Lung (tissue), 12 donors: Measurements from ENCODE around the gene NPY2R. TPM values are rescaled to one million over a fixed set of nuclear protein-coding genes. Genes with fewer than 3 reads are reported as not detected.

Experiments used
- ATAC-seq: fragments of 200-7000 bp; cut with Tn5 transposase; one replicate; pipeline ENCODE4 v1.9.1; 2020; ENCODE audit warnings: moderate number of reproducible peaks; ENCODE audit not compliant: insufficient read depth, low FRiP score
- DNase-seq, 3 donors: peaks; one replicate each; pipeline ENCODE4 v3.0.0-alpha.2; 2013 to 2017
- H3K27ac ChIP-seq, 2 donors: one replicate each; pipeline ENCODE4 v1.5.1; 2013; ENCODE audit warnings: mild to moderate bottlenecking in 2 of 2, moderate library complexity in 2 of 2, control low read depth in 1 of 2, inconsistent platforms in 1 of 2, low read depth in 1 of 2, low read length in 1 of 2
- H3K27me3 ChIP-seq, 3 donors: one replicate each; pipeline ENCODE4 v1.5.1; 2013; ENCODE audit warnings: low read length in 2 of 3; ENCODE audit not compliant: control insufficient read depth in 3 of 3, insufficient read depth in 3 of 3
- H3K36me3 ChIP-seq, 4 donors: one replicate each; pipeline ENCODE4 v1.5.1; 2013; ENCODE audit warnings: low read length in 4 of 4, mild to moderate bottlenecking in 1 of 4, moderate library complexity in 1 of 4; ENCODE audit not compliant: control insufficient read depth in 4 of 4, insufficient read depth in 4 of 4
- H3K4me1 ChIP-seq, 5 donors: one replicate each; pipeline ENCODE4 v1.5.1; 2013; ENCODE audit warnings: low read length in 5 of 5, mild to moderate bottlenecking in 2 of 5, moderate library complexity in 1 of 5; ENCODE audit not compliant: control insufficient read depth in 5 of 5, insufficient read depth in 5 of 5
- H3K4me3 ChIP-seq: one replicate; pipeline ENCODE4 v1.5.1; 2013; ENCODE audit warnings: mild to moderate bottlenecking, control low read depth, moderate library complexity
- H3K9ac ChIP-seq, 2 donors: one replicate each; pipeline ENCODE4 v1.5.1; 2013; ENCODE audit warnings: low read length in 2 of 2, control low read depth in 1 of 2; ENCODE audit not compliant: insufficient read depth in 1 of 2
- H3K9me3 ChIP-seq, 4 donors: one replicate each; pipeline ENCODE4 v1.5.1; 2013; ENCODE audit warnings: low read length in 3 of 4, mild to moderate bottlenecking in 1 of 4, moderate library complexity in 1 of 4; ENCODE audit not compliant: control insufficient read depth in 4 of 4, insufficient read depth in 3 of 4
- WGBS, 2 donors: extraction: QIAGEN DNeasy Blood & Tissue Kit; methylation state at CpG; one replicate each; pipeline ENCODE4 v1.1.7; 2013; 5-methylcytosine and 5-hydroxymethylcytosine counted together
- polyA plus RNA-seq, 2 donors: library from polyadenylated mRNA; stranded (reverse); fragments of 200-250 nt; gene quantifications; one replicate each; pipeline ENCODE4 v1.2.1, GENCODE V29; 2013
- total RNA-seq, 2 donors: library from RNA; depleted of rRNA in 1 of 2; stranded (reverse); fragments of >200 nt in 1 of 2; gene quantifications; one replicate each; pipeline ENCODE4 v1.2.1, GENCODE V29; 2014 to 2021
- TF ChIP-seq, protein P1 (sequence below): IDR thresholded peaks from 2 replicates; pipeline ENCODE4 v1.5.1; 2012; ENCODE audit warnings: mild to moderate bottlenecking; ENCODE audit errors: control extremely low read depth, extremely low read depth
- donor health status: control.
- donor health status: control.
- donor health status: Bipolar disorder and iron deficiency.
- donor health status: healthy.
- donor health status: DM: yes; HTN: yes; CAD: no.

The NPY2R gene
- total and polyA plus RNA-seq, 4 donors, result 0.01 to 0.65 TPM; not detected in 2

DNA sequence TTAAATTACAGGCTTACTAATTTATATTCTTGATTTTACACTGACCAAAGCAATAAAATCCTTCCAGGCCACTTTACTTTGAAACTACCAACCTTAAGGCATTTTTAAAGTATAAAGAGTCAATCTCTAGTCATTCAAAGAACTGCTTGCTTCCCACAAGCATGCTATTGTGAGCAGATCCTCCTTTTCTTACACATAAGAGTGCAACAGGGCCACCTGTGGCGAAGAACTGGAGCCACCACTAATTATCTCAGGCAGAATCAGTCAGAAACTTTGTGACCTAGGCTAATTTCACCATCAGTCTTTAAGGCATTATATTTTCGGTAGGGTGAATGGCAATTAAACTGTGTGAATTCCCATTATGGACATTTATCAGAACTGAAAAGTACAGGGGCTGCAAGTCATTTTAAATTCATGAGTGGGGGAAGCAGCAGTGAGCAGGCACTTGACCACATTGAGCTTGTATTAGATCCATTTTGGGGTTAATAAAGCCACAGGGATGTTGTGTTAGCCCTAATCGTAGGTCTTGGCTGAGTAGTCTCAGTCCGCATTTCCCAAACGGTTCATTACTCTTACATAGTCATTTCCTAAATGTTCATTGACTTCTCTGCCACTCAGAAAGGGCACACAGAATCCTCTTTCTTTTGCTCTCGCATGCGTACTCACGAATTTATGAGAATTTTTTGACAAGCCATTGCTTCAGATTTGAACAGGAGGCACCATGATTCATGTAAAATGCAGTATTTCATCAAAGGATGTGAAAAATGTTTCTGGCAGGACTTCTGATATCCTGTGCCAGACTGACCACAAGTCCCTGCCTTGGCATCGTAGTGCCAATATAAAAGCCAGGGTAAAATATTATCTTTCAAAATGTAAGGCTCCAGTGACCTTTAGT, 39.8 kb downstream of the NPY2R start:
- H3K9me3 ChIP-seq, result peaks cover 0 to 2% (median 0%) of the 10 kb centered on the region in 4 donors
- H3K36me3 ChIP-seq, result no peaks in the 10 kb centered on the region
- no peak overlapping the region for H3K4me3 ChIP-seq
- WGBS, 2 donors, result 79 to 81% methylated on average over 9 of the region's 9 CpGs
- DNase-seq (no peak), ATAC-seq (no peak)
- H3K27me3 ChIP-seq, result no peaks in the 10 kb centered on the region
- no peak overlapping the region for H3K9ac ChIP-seq
- TF ChIP-seq, protein P1, sequence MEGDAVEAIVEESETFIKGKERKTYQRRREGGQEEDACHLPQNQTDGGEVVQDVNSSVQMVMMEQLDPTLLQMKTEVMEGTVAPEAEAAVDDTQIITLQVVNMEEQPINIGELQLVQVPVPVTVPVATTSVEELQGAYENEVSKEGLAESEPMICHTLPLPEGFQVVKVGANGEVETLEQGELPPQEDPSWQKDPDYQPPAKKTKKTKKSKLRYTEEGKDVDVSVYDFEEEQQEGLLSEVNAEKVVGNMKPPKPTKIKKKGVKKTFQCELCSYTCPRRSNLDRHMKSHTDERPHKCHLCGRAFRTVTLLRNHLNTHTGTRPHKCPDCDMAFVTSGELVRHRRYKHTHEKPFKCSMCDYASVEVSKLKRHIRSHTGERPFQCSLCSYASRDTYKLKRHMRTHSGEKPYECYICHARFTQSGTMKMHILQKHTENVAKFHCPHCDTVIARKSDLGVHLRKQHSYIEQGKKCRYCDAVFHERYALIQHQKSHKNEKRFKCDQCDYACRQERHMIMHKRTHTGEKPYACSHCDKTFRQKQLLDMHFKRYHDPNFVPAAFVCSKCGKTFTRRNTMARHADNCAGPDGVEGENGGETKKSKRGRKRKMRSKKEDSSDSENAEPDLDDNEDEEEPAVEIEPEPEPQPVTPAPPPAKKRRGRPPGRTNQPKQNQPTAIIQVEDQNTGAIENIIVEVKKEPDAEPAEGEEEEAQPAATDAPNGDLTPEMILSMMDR, result no peak
- H3K4me1 ChIP-seq, result no peaks in the 10 kb centered on the region
- H3K27ac ChIP-seq, result no peak overlapping the region

DNA sequence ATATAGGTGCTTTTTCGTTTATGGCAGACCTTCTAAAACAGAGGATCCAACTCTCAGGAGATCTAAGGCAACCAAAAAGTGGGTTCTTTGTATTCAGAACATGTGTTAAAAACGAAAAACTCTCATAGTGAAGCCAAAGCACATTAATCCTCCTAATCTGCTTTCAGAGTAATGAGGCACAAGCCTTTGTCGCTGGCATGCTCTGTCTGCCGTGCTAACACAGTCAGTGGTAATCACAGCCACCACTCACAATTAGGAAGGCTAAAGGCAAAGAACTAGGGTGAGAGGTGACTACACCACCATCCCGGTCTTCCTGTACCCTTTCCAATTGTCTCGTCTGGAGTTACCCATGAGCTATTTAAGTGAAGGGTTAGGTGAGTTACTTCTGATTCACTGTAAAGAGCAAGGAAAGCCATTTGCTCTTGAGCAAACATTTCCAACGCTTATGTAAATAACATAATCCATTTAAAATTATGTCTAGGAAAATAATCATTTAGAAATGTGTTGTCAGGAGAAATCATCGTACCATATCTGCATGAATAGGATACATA, 40.7 kb downstream of the NPY2R start:
- 60 to 63% methylated on average over 8 of the region's 8 CpGs for WGBS, 2 donors
- Histone ChIP-seq H3K27me3 (no peaks in the 10 kb centered on the region), H3K4me1 (no peaks in the 10 kb centered on the region), H3K9me3 (peaks cover 0 to 2% (median 0%) of the 10 kb centered on the region in 4 donors), H3K36me3 (no peaks in the 10 kb centered on the region), H3K9ac (no peak overlapping the region), H3K4me3 (no peak overlapping the region), H3K27ac (no peak overlapping the region)
- TF ChIP-seq, protein P1, result no peak
- DNase-seq, result no peak
- no peak for ATAC-seq

DNA sequence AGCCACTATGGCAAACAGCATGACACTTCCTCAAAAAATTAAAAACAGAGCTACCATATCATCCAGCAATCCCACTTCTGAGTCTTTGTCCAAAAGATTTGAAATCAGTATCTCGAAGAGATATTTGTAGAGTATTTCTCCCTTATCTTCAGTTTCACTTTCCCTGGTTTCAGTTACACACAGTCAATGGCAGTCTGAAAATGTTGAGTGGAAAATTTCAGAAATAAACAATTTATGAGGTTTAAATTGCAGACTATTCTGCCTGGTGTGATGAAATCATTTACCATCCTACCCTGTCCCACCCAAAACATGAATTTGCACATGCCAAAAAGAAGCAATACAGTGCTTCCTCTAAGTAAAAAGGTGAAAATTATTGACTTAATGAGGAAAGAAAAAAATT, 43.9 kb downstream of the NPY2R start:
- TF ChIP-seq, protein P1, result no peak
- H3K27me3 ChIP-seq, result no peaks in the 10 kb centered on the region
- ATAC-seq (no peak), DNase-seq (no peak)
- no peak overlapping the region for H3K4me3 ChIP-seq
- no peak overlapping the region for H3K9ac ChIP-seq
- no peaks in the 10 kb centered on the region for H3K36me3 ChIP-seq
- H3K27ac ChIP-seq, result no peak overlapping the region
- H3K4me1 ChIP-seq, result no peaks in the 10 kb centered on the region
- 49 to 69% methylated on average over 1 of the region's 1 CpG for WGBS, 2 donors
- no peaks in the 10 kb centered on the region for H3K9me3 ChIP-seq
